Thyroid gland (tissue), 4 donors: Measurements from ENCODE around the gene CCDC63. TPM values are rescaled to one million over a fixed set of nuclear protein-coding genes. Genes with fewer than 3 reads are reported as not detected.

Experiments
- DNase-seq, 2 donors: peaks; one replicate each; pipeline ENCODE4 v3.0.0-alpha.2; 2019
- H3K27ac ChIP-seq, 3 donors: fragments of 200-600 bp; sonication (generic); 1 replicate in 2 of 3; 2 replicates in 1 of 3; pipeline ENCODE4 v1.5.1; 2016 to 2019; ENCODE audit warnings: mild to moderate bottlenecking in 1 of 3, moderate library complexity in 1 of 3
- H3K27me3 ChIP-seq: fragments of 200-600 bp; sonication (generic); one replicate; pipeline ENCODE4 v1.5.1; 2019
- H3K36me3 ChIP-seq, 2 donors: fragments of 200-600 bp; sonication (generic); one replicate each; pipeline ENCODE4 v1.5.1; 2016 to 2019
- H3K4me1 ChIP-seq, 2 donors: fragments of 200-600 bp; sonication (generic); one replicate each; pipeline ENCODE4 v1.5.1; 2017 to 2019
- H3K4me3 ChIP-seq, 3 donors: fragments of 200-600 bp; sonication (generic); replicated peaks in 1 of 3; 1 replicate in 2 of 3; 2 replicates in 1 of 3; pipeline ENCODE4 v1.5.1; 2016; ENCODE audit warnings: mild to moderate bottlenecking in 1 of 3
- H3K9me3 ChIP-seq: fragments of 200-600 bp; sonication (generic); one replicate; pipeline ENCODE4 v1.5.1; 2017
- POLR2A ChIP-seq, 2 donors: fragments of 450-650 bp; IDR thresholded peaks; one replicate each; pipeline ENCODE4 v1.6.1; 2017; ENCODE audit warnings: antibody characterized with exemption in 2 of 2, mild to moderate bottlenecking in 2 of 2, moderate library complexity in 1 of 2
- WGBS, 2 donors: methylation state at CpG; one replicate each; pipeline ENCODE4 v1.1.5; 2017; 5-methylcytosine and 5-hydroxymethylcytosine counted together
- intact Hi-C: fragments of 100-400 bp; cut with DNase I; formaldehyde crosslinking; loops from one replicate; pipeline ENCODE4 v1.15.1; 2023
- total RNA-seq, 4 donors: library from RNA; depleted of rRNA; stranded (reverse); fragments of >200 nt; gene quantifications; one replicate each; pipeline ENCODE4 v1.2.3, GENCODE V29; 2016
- TF ChIP-seq, protein P1 (sequence below), 6 experiments: fragments of 200-600 bp in 3 of 6; fragments of 450-650 bp in 3 of 6; sonication (generic) in 3 of 6; IDR thresholded peaks; one replicate each; pipeline ENCODE4 v1.5.1; 2016 to 2019; ENCODE audit warnings: antibody characterized with exemption in 6 of 6, mild to moderate bottlenecking in 2 of 6, inconsistent platforms in 1 of 6, moderate library complexity in 1 of 6

CCDC63 gene
- total RNA-seq, 4 donors from 2014 or later, result not detected

DNA sequence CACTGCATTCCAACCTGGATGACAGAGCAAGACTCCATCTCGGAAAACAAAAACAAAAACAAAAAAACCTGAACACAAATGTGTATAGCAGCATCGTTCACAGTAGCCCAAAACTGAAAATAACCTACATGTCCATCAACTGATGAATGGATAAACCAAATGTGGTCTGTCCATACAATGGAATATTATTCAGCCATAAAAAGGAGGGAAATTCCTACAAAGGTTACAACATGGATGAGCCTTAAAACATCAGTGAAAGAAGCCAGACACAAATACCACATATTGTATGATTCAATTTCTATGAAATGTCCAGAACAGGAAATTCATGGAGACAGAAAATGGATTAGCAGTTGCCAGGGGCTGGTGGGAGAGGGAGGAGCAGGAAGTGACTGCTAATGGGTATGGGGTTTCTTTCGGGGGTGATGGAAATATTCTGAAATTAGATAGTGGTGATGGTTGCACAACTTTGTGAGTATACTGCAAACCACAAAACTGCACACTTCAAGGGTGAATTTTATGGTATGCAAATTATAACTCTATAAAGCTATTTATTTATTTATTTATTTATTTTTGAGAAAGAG, 69.6 kb downstream of the CCDC63 start:
- Histone ChIP-seq H3K9me3 (no peaks in the 10 kb centered on the region), H3K4me3 (no peak overlapping the region), H3K36me3 (no peaks in the 10 kb centered on the region), H3K27ac (no peak overlapping the region), H3K27me3 (no peaks in the 10 kb centered on the region), H3K4me1 (no peaks in the 10 kb centered on the region)
- TF ChIP-seq, protein P1, sequence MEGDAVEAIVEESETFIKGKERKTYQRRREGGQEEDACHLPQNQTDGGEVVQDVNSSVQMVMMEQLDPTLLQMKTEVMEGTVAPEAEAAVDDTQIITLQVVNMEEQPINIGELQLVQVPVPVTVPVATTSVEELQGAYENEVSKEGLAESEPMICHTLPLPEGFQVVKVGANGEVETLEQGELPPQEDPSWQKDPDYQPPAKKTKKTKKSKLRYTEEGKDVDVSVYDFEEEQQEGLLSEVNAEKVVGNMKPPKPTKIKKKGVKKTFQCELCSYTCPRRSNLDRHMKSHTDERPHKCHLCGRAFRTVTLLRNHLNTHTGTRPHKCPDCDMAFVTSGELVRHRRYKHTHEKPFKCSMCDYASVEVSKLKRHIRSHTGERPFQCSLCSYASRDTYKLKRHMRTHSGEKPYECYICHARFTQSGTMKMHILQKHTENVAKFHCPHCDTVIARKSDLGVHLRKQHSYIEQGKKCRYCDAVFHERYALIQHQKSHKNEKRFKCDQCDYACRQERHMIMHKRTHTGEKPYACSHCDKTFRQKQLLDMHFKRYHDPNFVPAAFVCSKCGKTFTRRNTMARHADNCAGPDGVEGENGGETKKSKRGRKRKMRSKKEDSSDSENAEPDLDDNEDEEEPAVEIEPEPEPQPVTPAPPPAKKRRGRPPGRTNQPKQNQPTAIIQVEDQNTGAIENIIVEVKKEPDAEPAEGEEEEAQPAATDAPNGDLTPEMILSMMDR (IDR thresholded peaks at IDR 0.05), result no peak
- no peak for TF ChIP-seq POLR2A (IDR thresholded peaks at IDR 0.05)
- intact Hi-C loops, result no loop called here
- 82 to 86% methylated on average over 3 of the region's 3 CpGs for WGBS, 2 donors
- DNase-seq, result no peak

DNA sequence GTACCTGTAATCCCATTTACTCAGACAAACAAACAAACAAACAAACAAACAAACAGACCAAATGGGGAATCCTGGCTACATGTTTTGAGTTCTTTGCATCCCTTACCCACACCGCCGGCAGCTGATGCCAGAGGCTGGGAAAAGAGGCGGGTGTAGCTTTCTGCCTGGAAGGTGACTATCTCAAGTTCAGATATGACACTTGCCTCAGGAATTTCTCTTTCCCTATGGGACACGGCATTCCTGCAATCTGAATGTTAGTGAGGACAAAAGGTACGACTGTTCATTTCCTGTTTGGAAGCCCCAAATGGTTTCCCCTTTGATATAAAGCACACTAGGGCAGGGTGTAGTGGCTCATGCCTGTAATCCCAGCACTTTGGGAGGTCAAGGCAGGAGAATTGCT, 70.7 kb downstream of the CCDC63 start:
- H3K27ac ChIP-seq, result no peak overlapping the region
- intact Hi-C loops, result no loop called here
- no peaks in the 10 kb centered on the region for H3K9me3 ChIP-seq
- 50 to 70% methylated on average over 5 of the region's 5 CpGs for WGBS, 2 donors
- TF ChIP-seq POLR2A (IDR thresholded peaks at IDR 0.05), result no peak
- TF ChIP-seq, protein P1 (IDR thresholded peaks at IDR 0.05), result no peak
- no peak overlapping the region for H3K4me3 ChIP-seq
- no peaks in the 10 kb centered on the region for H3K4me1 ChIP-seq
- H3K36me3 ChIP-seq, result no peaks in the 10 kb centered on the region
- DNase-seq, result no peak
- H3K27me3 ChIP-seq, result no peaks in the 10 kb centered on the region

DNA sequence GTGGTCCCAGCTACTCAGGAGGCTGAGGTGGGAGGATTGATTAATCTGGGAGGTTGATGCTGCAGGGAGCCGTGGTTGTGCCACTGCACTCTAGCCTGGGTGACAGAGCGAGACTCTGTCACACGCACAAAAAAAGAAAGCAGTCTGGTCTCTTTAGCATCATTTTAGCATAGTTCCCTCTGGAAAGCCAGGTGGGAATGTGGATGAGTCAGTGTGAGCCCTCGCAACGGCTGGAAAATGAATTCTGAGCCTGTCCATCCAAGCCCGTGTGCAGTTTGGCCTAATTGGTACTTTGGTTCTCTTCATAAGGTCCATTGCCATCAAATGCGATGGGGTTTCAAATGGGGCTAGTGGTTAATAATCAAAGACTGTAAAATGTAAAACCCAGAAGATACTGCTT, 71.2 kb downstream of the CCDC63 start:
- Histone ChIP-seq H3K27me3 (no peaks in the 10 kb centered on the region), H3K36me3 (no peaks in the 10 kb centered on the region), H3K27ac (no peak overlapping the region), H3K4me1 (no peaks in the 10 kb centered on the region), H3K4me3 (no peak overlapping the region), H3K9me3 (no peaks in the 10 kb centered on the region)
- 81 to 83% methylated on average over 7 of the region's 7 CpGs for WGBS, 2 donors
- TF ChIP-seq POLR2A (IDR thresholded peaks at IDR 0.05), result no peak
- TF ChIP-seq, protein P1 (IDR thresholded peaks at IDR 0.05), result no peak
- intact Hi-C loops, result no loop called here
- no peak for DNase-seq

DNA sequence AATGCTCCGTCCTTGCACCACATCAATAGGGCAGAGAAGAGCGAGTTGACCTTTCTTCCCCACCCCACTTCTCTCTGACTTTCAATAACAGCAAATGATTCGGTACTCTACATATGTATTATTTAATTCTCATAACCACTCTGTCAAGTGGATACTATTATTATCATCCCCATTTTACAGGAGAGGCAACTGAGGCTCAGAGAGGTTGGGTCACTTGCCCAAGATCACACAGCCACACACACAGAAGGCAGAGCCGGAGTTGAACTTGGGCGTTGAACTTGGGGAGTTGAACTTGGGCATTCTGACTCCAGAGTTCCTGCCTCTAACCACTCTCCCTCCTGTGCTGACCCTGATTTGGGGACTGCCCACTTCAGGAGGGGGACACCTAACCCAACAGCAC, 72.9 kb downstream of the CCDC63 start:
- H3K27me3 ChIP-seq, result no peaks in the 10 kb centered on the region
- intact Hi-C loops, result no loop called here
- no peak for DNase-seq
- no peak for TF ChIP-seq POLR2A (IDR thresholded peaks at IDR 0.05)
- TF ChIP-seq, protein P1 (IDR thresholded peaks at IDR 0.05), result no peak
- no peaks in the 10 kb centered on the region for H3K4me1 ChIP-seq
- no peaks in the 10 kb centered on the region for H3K36me3 ChIP-seq
- H3K9me3 ChIP-seq, result no peaks in the 10 kb centered on the region
- H3K27ac ChIP-seq, result no peak overlapping the region
- WGBS, 2 donors, result 91 to 96% methylated on average over 5 of the region's 5 CpGs
- no peak overlapping the region for H3K4me3 ChIP-seq

DNA sequence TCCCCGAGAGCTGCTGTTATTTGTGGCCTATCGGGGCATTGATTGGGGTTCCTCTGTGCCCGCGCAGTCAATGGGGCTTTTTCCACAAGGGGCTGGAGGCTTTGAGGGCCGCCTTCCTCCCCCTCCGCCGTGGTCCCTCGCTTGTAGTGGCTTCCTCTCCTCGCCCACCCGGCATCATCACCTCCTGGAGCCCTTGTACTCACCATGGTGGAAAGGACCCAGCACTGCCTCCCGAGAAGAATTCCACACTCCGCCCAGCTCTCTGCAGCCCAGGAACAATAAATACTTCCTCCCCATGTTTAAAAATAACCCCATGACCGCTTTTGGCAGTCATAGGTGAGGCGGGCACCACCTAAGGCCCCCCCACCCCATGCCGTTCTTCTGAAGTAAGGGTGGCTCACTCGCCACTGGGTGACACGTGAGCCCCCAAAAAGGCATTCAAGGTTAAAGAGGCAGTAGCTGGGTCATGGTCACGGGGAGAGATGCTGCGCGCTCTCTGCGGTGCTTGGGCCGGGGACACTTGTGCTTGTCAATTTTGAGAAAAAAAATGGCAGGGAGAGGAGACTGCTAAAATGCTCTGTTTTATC, 73.6 kb downstream of the CCDC63 start, which contains the start of gene MYL2:
MYL2 (minus strand) TSS at position 256 of the 587 bp plus-strand sequence; CDS start at position 206, 50 bp downstream.
- WGBS, 2 donors, result 66 to 76% methylated on average over 22 of the region's 22 CpGs
- H3K4me1 ChIP-seq, result no peaks in the 10 kb centered on the region
- no peak within 1 kb of the TSS for H3K27ac ChIP-seq
- intact Hi-C loops, result no loop called here
- no peak for TF ChIP-seq POLR2A (IDR thresholded peaks at IDR 0.05)
- TF ChIP-seq, protein P1 (IDR thresholded peaks at IDR 0.05), result no peak
- H3K9me3 ChIP-seq, result no peaks in the 10 kb centered on the region
- no peaks in the 10 kb centered on the region for H3K27me3 ChIP-seq
- DNase-seq, result no peak
- H3K36me3 ChIP-seq, result no peaks in the 10 kb centered on the region
- no peak within 1 kb of the TSS for H3K4me3 ChIP-seq
